Heart left ventricle (tissue), 16 donors: ENCODE data around the gene GAK. TPM values are rescaled to one million over a fixed set of nuclear protein-coding genes. Genes with fewer than 3 reads are reported as not detected.

Source experiments
- ATAC-seq, 4 donors: fragments of 200-7000 bp; cut with Tn5 transposase; one replicate each; pipeline ENCODE4 v1.9.1; 2020 to 2022; ENCODE audit warnings: moderate library complexity in 4 of 4, mild to moderate bottlenecking in 3 of 4, moderate number of reproducible peaks in 1 of 4
- DNase-seq, 5 donors: peaks; one replicate each; pipeline ENCODE4 v3.0.0-alpha.2; 2020
- H3K27ac ChIP-seq, 12 donors: fragments of 200-600 bp; sonication (generic) in 4 of 12; one replicate each; pipeline versions ENCODE4 v1.5.0 to v1.8.0; 2016 to 2022; ENCODE audit warnings: mild to moderate bottlenecking in 2 of 12
- H3K27me3 ChIP-seq, 9 donors: fragments of 200-600 bp; sonication (generic) in 2 of 9; one replicate each; pipeline versions ENCODE4 v1.5.1 to v1.8.0; 2016 to 2022; ENCODE audit warnings: mild to moderate bottlenecking in 3 of 9
- H3K36me3 ChIP-seq, 9 donors: fragments of 200-600 bp; sonication (generic) in 2 of 9; one replicate each; pipeline versions ENCODE4 v1.5.0 to v1.8.0; 2018 to 2022; ENCODE audit warnings: mild to moderate bottlenecking in 2 of 9
- H3K4me1 ChIP-seq, 12 donors: fragments of 200-600 bp; sonication (generic) in 4 of 12; one replicate each; pipeline versions ENCODE4 v1.5.0 to v1.8.0; 2016 to 2022; ENCODE audit warnings: mild to moderate bottlenecking in 3 of 12
- H3K4me3 ChIP-seq, 12 donors: fragments of 200-600 bp; sonication (generic) in 4 of 12; one replicate each; pipeline versions ENCODE4 v1.5.0 to v1.8.0; 2017 to 2022; ENCODE audit warnings: mild to moderate bottlenecking in 9 of 12, moderate library complexity in 4 of 12
- H3K9me3 ChIP-seq, 12 donors: fragments of 200-600 bp; sonication (generic) in 4 of 12; one replicate each; pipeline versions ENCODE4 v1.5.0 to v1.8.0; 2016 to 2022; ENCODE audit warnings: mild to moderate bottlenecking in 1 of 12
- CTCF ChIP-seq, 12 donors: fragments of 200-600 bp; sonication (generic) in 4 of 12; IDR thresholded peaks; one replicate each; pipeline versions ENCODE4 v1.5.0 to v1.8.0; 2018 to 2022; ENCODE audit warnings: antibody characterized with exemption in 12 of 12, mild to moderate bottlenecking in 5 of 12
- POLR2A ChIP-seq, 2 donors: fragments of 450-650 bp; IDR thresholded peaks; one replicate each; pipeline ENCODE4 v1.6.1; 2017; ENCODE audit warnings: antibody characterized with exemption in 2 of 2, mild to moderate bottlenecking in 2 of 2, moderate library complexity in 2 of 2
- WGBS, 4 donors: extraction: QIAGEN DNeasy Blood & Tissue Kit in 2 of 4; methylation state at CpG; one replicate each; pipeline versions ENCODE4 v1.1.5 to v1.1.7; 2013 to 2018; 5-methylcytosine and 5-hydroxymethylcytosine counted together
- intact Hi-C, 10 donors: fragments of 100-400 bp; cut with DNase I; formaldehyde crosslinking; loops; one replicate each; pipeline versions ENCODE4 v1.11.1 to v1.14.2; 2022
- polyA plus RNA-seq, 2 donors: library from polyadenylated mRNA; stranded (reverse); fragments of 200-250 nt; gene quantifications; one replicate each; pipeline ENCODE4 v1.2.3, GENCODE V29; 2013
- total RNA-seq, 9 donors: library from RNA; depleted of rRNA in 2 of 9; stranded (reverse); fragments of >200 nt in 2 of 9; fragmentation: NEBNext Ultra II Directional in 3 of 9; extraction: Animal tissue kit (Norgen Biotek cat#: 25700) in 3 of 9; gene quantifications; one replicate each; pipeline versions ENCODE4 v1.1.0 to v1.2.4, GENCODE V29; 2016 to 2023
- donor health status: ischemic (EF 13 %, LVEDD 7.1; RV severe dilation, severe dysfunction).
- donor health status: healthy with polysubstance abuse.
- donor health status: DM: no; HTN: yes; CAD: no.
- donor health status: DM: no; HTN: no; CAD: no.
- donor health status: ischemic (EF 25% LVEDD 6.9; RV normal size, moderate dysfunction).
- donor health status: ischemic (EF 25% LVEDD 5.7; RV mildly dilated, moderate dysfunction).
- donor health status: healthy.
- donor health status: DM: yes; HTN: yes; CAD: no.
- donor health status: ischemic (EF 35%, LVEDD 5.7; RV mildly dilated, moderate dysfunction).
- donor health status: nonischemic (EF 11% LVEDD 7.7; RV severe dilation, severe dysfunction).
- donor health status: DM: yes; HTN: yes; CAD: no.
- donor health status: PGD.
- donor health status: ischemic (EF 29% LVEDD 5.4; RV normal size, mild dysfunction).
- donor health status: nonischemic (EF 23%, LVEDD 6.1; RV moderate dilation, normal function).

GAK gene
- total and polyA plus RNA-seq, 11 donors: 22.8 to 55.1 (median 33.8) TPM

GRCh38 chr4:917466-917865, 14.7 kb downstream of the GAK start:
- Histone ChIP-seq H3K4me1 (peaks cover 0 to 19% (median 0%) of the 10 kb centered on the region in 12 donors), H3K27me3 (no peaks in the 10 kb centered on the region), H3K9me3 (peaks cover 0 to 7% (median 0%) of the 10 kb centered on the region in 12 donors), H3K27ac (no peak overlapping the region), H3K36me3 (peaks cover 0 to 9% (median 5%) of the 10 kb centered on the region in 9 donors), H3K4me3 (no peak overlapping the region)
- DNase-seq: no peak
- intact Hi-C loops: no loop called here
- ATAC-seq: no peak
- TF ChIP-seq POLR2A (IDR thresholded peaks at IDR 0.05) (no peak), CTCF (IDR thresholded peaks at IDR 0.05) (no peak)
- 96 to 98% (median 96%) methylated on average over 7 of the region's 7 CpGs for WGBS, 4 donors

- ATAC-seq (peak in 1 of 4 donors; percentile 58), DNase-seq (peak in 1 of 5 donors; percentile 16)
- no peak for TF ChIP-seq CTCF (IDR thresholded peaks at IDR 0.05)
- no peak for TF ChIP-seq POLR2A (IDR thresholded peaks at IDR 0.05)
- Histone ChIP-seq H3K27ac (peak overlapping the region in 1 of 12 donors; percentile 60), H3K9me3 (peaks cover 0 to 7% (median 0%) of the 10 kb centered on the region in 12 donors), H3K27me3 (no peaks in the 10 kb centered on the region), H3K4me3 (peak overlapping the region in 1 of 12 donors; percentile 15), H3K36me3 (peaks cover 0 to 28% (median 21%) of the 10 kb centered on the region in 9 donors), H3K4me1 (peaks cover 0 to 17% (median 0%) of the 10 kb centered on the region in 12 donors)
- WGBS, 4 donors: 44 to 57% (median 50%) methylated on average over 8 of the region's 8 CpGs
- intact Hi-C loops: no loop called here
Observed at GRCh38 chr4:915595-915994, 16.5 kb downstream of the GAK start.

- Histone ChIP-seq H3K27me3 (no peaks in the 10 kb centered on the region), H3K4me3 (peak overlapping the region in 1 of 12 donors; percentile 15), H3K9me3 (peaks cover 0 to 7% (median 0%) of the 10 kb centered on the region in 12 donors), H3K36me3 (peaks cover 0 to 30% (median 22%) of the 10 kb centered on the region in 9 donors), H3K27ac (peak overlapping the region in 1 of 12 donors; percentile 60), H3K4me1 (peaks cover 0 to 14% (median 0%) of the 10 kb centered on the region in 12 donors)
- peak in 2 of 4 donors; percentile 30 to 35 for ATAC-seq
- intact Hi-C loops: no loop called here
- WGBS, 4 donors: 73 to 87% (median 80%) methylated on average over 16 to 20 of the region's 20 CpGs
- TF ChIP-seq POLR2A (IDR thresholded peaks at IDR 0.05) (no peak), CTCF (IDR thresholded peaks at IDR 0.05) (no peak)
- peak in 1 of 5 donors; percentile 15 for DNase-seq
Observed at GRCh38 chr4:915041-915474, 17.1 kb downstream of the GAK start.

GRCh38 chr4:914531-914930, 17.6 kb downstream of the GAK start:
- no peak for TF ChIP-seq CTCF (IDR thresholded peaks at IDR 0.05)
- no peak for TF ChIP-seq POLR2A (IDR thresholded peaks at IDR 0.05)
- H3K4me1 ChIP-seq: peaks cover 0 to 14% (median 0%) of the 10 kb centered on the region in 12 donors
- WGBS, 4 donors: 92 to 96% (median 93%) methylated on average over 7 to 21 of the region's 21 CpGs
- peaks cover 0 to 35% (median 22%) of the 10 kb centered on the region in 9 donors for H3K36me3 ChIP-seq
- intact Hi-C loops: no loop called here
- ATAC-seq: no peak
- peaks cover 0 to 7% (median 0%) of the 10 kb centered on the region in 12 donors for H3K9me3 ChIP-seq
- H3K27ac ChIP-seq: no peak overlapping the region
- H3K4me3 ChIP-seq: no peak overlapping the region
- H3K27me3 ChIP-seq: no peaks in the 10 kb centered on the region
- DNase-seq: peak in 1 of 5 donors; percentile 4
